HepG2 (cell line): ENCODE results near the gene CXADR. TPM values are rescaled to one million over a fixed set of nuclear protein-coding genes. Genes with fewer than 3 reads are reported as not detected.

Source experiments
- CCAR2 ChIP-seq: fragments of 200-400 bp; formaldehyde crosslinking; optimal IDR thresholded peaks from 2 replicates; pipeline ENCODE3; 2018; ENCODE audit warnings: low read depth, mild to moderate bottlenecking, low read length, moderate library complexity
- E2F5 ChIP-seq: sonication (generic); formaldehyde crosslinking; conservative IDR thresholded peaks from 2 replicates; pipeline ENCODE4 v1.4.0; 2020; ENCODE audit warnings: missing genetic modification reagents
- HDAC1 ChIP-seq: sonication (generic); formaldehyde crosslinking; IDR thresholded peaks from 2 replicates; pipeline ENCODE4 v1.5.1; 2020; ENCODE audit warnings: mild to moderate bottlenecking, missing genetic modification reagents
- HHEX ChIP-seq: IDR thresholded peaks from 2 replicates; pipeline ENCODE4 v1.6.1; 2016; ENCODE audit warnings: control low read depth
- KDM6A ChIP-seq: IDR thresholded peaks from 2 replicates; pipeline ENCODE4 v1.6.1; 2016; ENCODE audit warnings: low read depth
- MXD4 ChIP-seq: IDR thresholded peaks from 2 replicates; pipeline ENCODE4 v1.6.1; 2016; ENCODE audit warnings: mild to moderate bottlenecking, missing biosample characterization, missing genetic modification reagents
- NFIC ChIP-seq: IDR thresholded peaks from 2 replicates; pipeline ENCODE4 v1.6.1; 2012; ENCODE audit warnings: mild to moderate bottlenecking, low read length, inconsistent platforms
- PAXIP1 ChIP-seq: sonication (generic); formaldehyde crosslinking; conservative IDR thresholded peaks from 2 replicates; pipeline ENCODE4 v1.4.0; 2020; ENCODE audit warnings: mild to moderate bottlenecking, missing genetic modification reagents, moderate library complexity
- RBAK ChIP-seq: sonication (generic); formaldehyde crosslinking; IDR thresholded peaks from 2 replicates; pipeline ENCODE4 v1.5.1; 2020; ENCODE audit warnings: mild to moderate bottlenecking, missing genetic modification reagents
- RCOR2 ChIP-seq: IDR thresholded peaks from 2 replicates; pipeline ENCODE4 v1.6.1; 2016; ENCODE audit warnings: missing biosample characterization, missing genetic modification reagents
- SUZ12 ChIP-seq: fragments of 150-350 bp; IDR thresholded peaks from 2 replicates; pipeline ENCODE4 v1.6.1; 2014; ENCODE audit warnings: low read depth, low read length
- ZFYVE20 ChIP-seq: sonication (generic); formaldehyde crosslinking; IDR thresholded peaks from 2 replicates; pipeline ENCODE4 v1.8.0; 2023; ENCODE audit warnings: low read depth, mild to moderate bottlenecking, moderate library complexity, missing genetic modification reagents, borderline replicate concordance
- ZSCAN29 ChIP-seq: sonication (generic); formaldehyde crosslinking; conservative IDR thresholded peaks from 2 replicates; pipeline ENCODE4 v1.4.0; 2020; ENCODE audit warnings: mild to moderate bottlenecking, missing genetic modification reagents
- polyA plus RNA-seq, 8 experiments: library from polyadenylated mRNA; depleted of rRNA in 3 of 8; stranded (reverse) in 7 of 8; unstranded in 1 of 8; fragments of >200 nt; fragmentation: Illumina TruSeq in 4 of 8; extraction: Trizol in 4 of 8; gene quantifications; 2 replicates each; pipeline versions ENCODE4 v1.2.1 to v1.2.3, GENCODE V29; 2011 to 2016; ENCODE audit warnings: low read depth in 4 of 8, missing spikeins in 1 of 8, mixed read lengths in 1 of 8; ENCODE audit not compliant: insufficient read depth in 1 of 8
- total RNA-seq, 5 experiments: library from RNA; depleted of rRNA; stranded (reverse); fragments of >200 nt; fragmentation: Illumina TruSeq; extraction: Trizol; gene quantifications; 2 replicates each; pipeline ENCODE4 v1.2.3, GENCODE V29; 2016; ENCODE audit warnings: low read depth in 1 of 5

Gene CXADR
- total and polyA plus RNA-seq, 2 of the 13 experiments (the other 11 are each of a cell fraction or from before 2014, with no cell fraction given): 86.8 to 110 TPM

GRCh38 chr21:17542371-17543011 lies 29.6 kb downstream of the CXADR start (continued):
- TF ChIP-seq ZFYVE20: no peak
- no peak for TF ChIP-seq SUZ12
- no peak for TF ChIP-seq E2F5 (CRISPR knock-in tag)
- TF ChIP-seq MXD4 (CRISPR knock-in tag): peak; percentile 22; the same call in 1 of the 2 replicates
- TF ChIP-seq HHEX (CRISPR knock-in tag): peak; percentile 89
- no peak for TF ChIP-seq KDM6A (CRISPR knock-in tag)
- TF ChIP-seq NFIC: peak; percentile 98
- TF ChIP-seq CCAR2: no peak
- TF ChIP-seq RCOR2 (CRISPR knock-in tag): peak; percentile 80
- peak; percentile 89 for TF ChIP-seq PAXIP1 (CRISPR knock-in tag)
- TF ChIP-seq HDAC1 (CRISPR knock-in tag): peak; percentile 69
- TF ChIP-seq RBAK (CRISPR knock-in tag): no peak
- TF ChIP-seq ZSCAN29: 0 out of 2 replicates have a peak, but pooled peaks have one; percentile 47
